Measurements from ENCODE around the gene ASPA.

ASPA gene

DNA sequence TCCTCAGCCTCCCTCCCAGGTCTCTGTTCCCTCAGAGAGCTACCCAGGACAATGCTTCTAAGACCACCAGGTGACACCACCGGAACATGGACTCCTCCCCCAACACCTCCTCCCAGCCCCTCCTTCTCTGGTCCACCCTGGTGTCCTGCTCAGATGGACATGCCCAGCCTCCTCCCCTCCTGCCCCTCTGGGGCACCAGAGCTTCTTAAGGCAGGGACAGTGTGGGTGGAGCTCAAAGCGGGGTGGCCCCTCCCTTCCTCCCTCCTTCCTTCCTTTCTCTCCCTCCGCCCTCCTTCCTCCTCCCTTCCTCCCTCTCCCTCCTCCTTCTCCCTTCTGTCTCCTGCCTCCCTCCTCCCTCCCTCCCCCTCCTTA is 59.1 kb downstream of the ASPA start:
- ATAC-seq (peak; percentile 20), DNase-seq (no peak)

DNA sequence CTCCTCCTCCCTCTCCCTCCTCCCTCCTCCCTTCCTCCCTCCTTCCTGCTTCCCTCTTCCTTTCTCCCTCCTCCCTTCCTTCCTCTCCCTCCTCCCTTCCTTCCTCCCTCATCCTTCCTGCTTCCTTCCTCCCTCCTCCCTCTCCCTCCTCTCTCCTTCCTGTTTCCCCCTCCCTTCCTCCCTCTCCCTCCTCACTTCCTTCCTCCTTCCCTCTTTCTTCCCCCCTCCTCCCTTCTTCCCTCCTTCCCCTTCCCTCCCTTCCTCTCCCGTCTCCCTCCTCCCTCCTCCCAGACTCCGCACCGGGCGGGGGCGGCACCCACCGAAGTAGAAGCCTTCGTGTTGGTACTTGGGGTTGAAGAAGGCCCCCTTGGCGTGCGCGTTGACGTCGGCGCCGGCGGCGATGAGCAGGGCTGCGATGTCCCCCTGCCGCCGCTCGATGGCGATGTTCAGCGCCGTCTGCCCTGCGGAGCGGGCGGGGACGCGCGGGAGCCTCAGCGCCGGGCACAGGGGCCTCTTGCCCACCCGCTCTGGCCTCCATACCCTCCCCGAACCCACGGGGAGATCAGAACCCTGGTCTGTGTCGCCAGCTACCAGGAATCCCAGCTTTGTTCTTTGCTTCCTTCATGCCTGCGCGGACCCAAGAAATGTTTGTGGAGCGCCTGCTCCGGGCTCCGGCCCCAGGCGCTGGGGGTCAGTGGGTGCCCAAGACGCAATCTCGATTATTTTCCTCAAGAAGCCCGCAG is 59.6 kb downstream of the ASPA start:
- DNase-seq (peak; percentile 76), ATAC-seq (peak; percentile 83)

DNA sequence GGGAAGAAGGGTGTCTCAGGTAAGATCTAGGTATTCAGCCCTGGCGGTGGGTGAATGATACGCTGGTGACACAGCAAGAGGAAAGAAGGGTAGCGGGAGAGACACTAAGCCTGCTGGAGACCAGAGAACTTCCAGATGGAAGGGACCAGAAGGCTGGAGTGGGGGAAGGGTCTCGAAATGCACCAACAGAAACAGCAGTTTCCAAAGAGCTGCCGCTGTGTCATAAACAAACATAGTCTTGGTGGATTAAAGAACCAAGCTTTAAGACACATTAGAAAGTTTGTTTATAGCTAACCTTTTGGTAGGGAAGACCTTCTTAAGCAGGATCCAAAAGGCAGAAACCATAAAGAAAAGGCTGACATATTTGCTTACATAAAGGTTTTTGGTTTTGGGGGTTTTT is 60.9 kb downstream of the ASPA start:
- ATAC-seq (no peak), DNase-seq (no peak)

DNA sequence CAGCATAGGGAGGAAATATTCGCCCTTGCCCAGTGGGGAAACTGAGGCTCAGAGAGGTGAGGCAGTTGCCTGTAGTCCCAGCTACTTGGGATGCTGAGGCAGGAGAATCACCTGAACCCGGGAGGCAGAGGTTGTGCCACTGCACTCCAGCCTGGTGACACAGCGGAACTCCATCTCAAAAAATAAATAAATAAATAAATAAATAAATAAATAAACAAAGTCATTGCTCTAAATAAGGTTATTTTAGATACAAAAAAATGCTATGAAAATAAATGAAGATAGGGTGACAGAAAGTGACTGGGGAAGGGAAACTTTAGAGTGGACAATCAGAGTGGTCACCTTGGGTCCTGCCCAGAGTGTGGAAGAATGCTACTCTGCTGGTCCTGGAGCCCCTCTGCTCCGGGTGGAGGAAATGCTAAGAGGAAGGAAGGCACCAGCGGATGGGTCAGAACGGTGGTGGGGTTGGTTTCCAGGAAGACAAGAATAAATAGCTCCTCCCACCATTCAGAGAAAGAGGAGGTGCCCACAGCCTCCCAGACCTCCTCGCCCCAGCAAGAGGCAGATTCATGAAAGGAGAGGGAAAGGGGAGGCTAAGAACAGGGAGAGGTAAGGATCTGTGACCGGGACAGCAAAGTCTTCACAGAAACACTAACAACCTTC is 64.2 kb downstream of the ASPA start:
- ATAC-seq: no peak
- DNase-seq: no peak

DNA sequence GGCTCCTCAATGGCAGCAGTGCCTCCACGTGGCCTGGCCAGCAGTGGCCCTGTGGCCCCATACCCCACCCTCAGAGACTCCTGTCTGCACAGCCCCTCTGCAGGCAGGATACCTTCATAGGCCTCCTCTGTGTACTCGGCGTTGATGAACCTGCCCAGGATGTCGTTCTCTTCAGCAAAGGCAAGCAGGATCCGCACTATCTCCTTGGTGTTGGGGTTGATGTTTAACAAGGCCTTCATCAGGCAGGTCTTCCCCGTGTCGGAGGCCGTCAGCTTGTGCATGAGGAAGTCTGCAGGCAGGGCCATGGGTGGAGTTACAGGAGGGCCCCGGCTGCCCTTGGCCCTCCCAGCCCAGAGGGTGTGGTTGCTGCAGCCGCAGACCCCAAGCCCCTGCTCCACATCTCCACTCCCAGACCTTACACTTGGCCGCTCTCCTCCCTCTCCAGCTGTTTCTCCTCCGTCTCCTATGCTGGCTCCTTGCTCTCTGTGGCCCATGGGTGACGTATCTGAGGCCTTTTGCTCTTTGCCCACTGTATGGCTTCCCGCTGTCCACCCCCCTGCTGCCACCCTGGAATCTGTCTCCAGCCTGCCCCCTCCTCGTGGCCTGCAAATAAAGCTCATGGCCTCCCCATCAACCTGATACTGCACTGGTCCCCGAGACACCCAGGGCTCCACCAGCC is 66.8 kb downstream of the ASPA start:
- ATAC-seq: peak; percentile 9
- no peak for DNase-seq

GRCh38 chr17:3543453-3543852 is 67.7 kb downstream of the ASPA start:
- no peak for ATAC-seq
- no peak for DNase-seq

DNA sequence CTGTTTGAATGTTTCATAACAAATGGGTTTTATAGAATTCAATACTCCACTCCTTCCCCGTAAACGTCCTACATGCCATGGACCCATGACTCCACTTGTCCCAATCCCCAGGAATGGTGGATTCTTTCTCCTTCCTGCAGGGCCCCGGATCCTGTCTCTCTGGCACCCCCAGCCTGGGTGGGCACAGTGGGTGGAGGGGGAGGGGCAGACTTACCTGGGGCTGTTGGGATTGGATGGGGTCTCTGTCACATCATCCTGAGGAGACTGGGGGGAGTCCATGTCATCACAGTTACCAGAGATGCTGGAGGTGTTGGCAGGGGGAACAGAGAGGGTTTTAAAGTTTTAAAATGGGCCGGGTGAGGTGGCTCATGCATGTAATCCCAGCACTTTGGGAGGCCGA is 68.6 kb downstream of the ASPA start:
- no peak for DNase-seq
- ATAC-seq: no peak

DNA sequence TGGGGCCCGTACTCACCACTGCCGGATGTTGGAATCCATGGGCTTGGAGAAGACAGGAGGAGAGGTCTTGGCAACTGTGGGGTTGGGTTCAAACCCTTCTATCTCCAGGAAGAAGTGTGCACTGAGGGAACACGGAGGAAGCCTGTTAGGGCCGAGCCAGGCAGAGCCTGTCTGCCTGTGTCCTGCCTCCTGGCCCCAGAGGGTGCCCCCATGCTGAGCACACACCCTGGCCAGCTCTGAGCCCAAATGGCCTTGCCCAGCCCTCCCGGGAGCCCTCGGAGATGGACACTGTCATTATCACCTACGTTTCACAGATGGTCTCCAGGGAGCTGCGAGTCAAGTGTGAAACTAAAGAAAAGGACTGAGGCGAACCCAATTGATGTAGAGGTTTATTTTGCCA is 69.4 kb downstream of the ASPA start:
- DNase-seq (no peak), ATAC-seq (no peak)

- no peak for DNase-seq
- no peak for ATAC-seq
Measured at GRCh38 chr17:3546521-3546920, 70.7 kb downstream of the ASPA start.

- ATAC-seq: no peak
- no peak for DNase-seq
Measured at GRCh38 chr17:3546997-3547396, 71.2 kb downstream of the ASPA start.

DNA sequence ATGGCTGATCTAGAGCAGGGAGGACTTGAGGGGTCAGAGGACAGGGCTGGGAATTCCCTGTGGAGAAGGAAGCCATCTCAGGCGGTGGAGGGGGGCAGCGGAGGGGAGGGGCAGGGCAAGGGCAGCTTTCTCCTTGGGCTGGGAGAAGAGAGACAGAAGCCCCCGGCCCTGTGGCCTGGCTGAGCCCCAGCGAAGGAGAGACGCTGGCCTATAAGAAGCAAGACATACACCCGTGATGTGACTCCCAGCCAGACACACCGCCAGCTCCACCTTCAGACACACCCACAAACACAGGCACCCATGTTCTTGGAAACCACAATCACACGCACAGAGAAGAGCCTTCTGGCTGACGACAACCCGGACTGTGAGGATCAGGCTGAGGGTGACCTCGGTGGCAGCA is 71.8 kb downstream of the ASPA start:
- no peak for ATAC-seq
- DNase-seq: no peak

DNA sequence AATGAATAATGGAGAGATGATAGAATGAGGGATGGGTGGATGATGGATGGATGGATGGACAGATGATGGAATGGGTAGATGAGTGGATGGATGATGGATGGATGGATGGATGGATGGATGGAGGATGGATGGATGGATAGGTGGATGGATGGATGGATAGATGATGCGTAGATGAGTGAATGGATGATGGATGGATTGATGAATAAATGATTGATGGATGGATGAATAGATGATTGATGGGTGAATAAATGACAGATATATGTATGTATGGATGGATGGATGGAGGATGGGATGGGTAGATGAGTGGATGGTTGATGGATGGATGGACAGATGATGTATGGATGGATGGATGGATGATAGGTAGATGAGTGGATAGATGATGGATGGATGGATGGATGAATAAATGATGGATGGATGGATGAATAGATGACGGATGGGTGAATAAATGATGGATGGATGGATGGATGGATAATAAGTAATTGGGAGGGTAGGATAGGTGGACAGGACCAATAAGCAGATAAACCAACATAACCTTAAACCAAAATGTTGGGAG is 73.9 kb downstream of the ASPA start:
- no peak for DNase-seq
- ATAC-seq: no peak

DNA sequence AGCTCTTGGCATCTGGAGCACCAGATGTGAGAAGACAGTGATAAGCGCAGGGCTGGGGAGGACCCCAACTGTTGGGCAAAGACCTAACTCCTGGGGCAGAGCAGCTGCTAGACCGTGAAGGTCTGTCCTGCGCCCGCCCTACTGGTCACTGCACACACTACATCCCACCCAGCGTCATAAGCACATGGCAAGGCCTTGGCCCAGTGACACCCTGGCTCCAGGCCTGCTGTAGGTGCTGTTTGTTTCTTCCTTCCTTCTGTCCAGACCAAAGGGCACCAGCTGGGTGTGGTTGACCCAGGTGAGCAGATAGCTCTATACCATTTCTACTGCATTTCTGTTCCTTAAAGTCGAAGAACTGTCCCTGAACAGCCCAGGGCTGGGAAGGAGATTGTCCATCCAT is 75.4 kb downstream of the ASPA start:
- no peak for DNase-seq
- ATAC-seq: no peak

- DNase-seq (no peak), ATAC-seq (no peak)
Measured at GRCh38 chr17:3552916-3553315, 77.1 kb downstream of the ASPA start.

All from stimulated activated naive CD8-positive, alpha-beta T cell treated with anti-CD3 and anti-CD28 coated beads, Interleukin-15, Interleukin-2, amounts not matched to agents 100 U/mL and 50 U/mL, for 24 hours (primary cell).